Activated T-helper 2 cell treated with anti-CD3 and anti-CD28 coated beads, Interferon-gamma antibody, Interleukin-2, Interleukin-4, amounts not matched to agents 10 μg/mL and 5 μg/mL and 100 μg/mL, durations not matched to agents 14 hours and 24 hours and 36 hours (primary cell): ENCODE results near the gene TAS1R2. TPM values are rescaled to one million over a fixed set of nuclear protein-coding genes. Genes with fewer than 3 reads are reported as not detected.

Experiments
- DNase-seq: peaks from one replicate; pipeline ENCODE4 v3.0.0; 2021; ENCODE audit warnings: low spot score
- H3K27ac Mint-ChIP-seq: one replicate; pipeline ENCODE4 v1.8.0; 2021; ENCODE audit warnings: mixed read lengths
- H3K27me3 Mint-ChIP-seq: one replicate; pipeline ENCODE4 v1.8.0; 2021; ENCODE audit warnings: low read depth, mixed read lengths
- H3K36me3 Mint-ChIP-seq: one replicate; pipeline ENCODE4 v1.8.0; 2021; ENCODE audit warnings: low read depth, mixed read lengths
- H3K4me1 Mint-ChIP-seq: one replicate; pipeline ENCODE4 v1.8.0; 2021; ENCODE audit warnings: low read depth, mixed read lengths
- H3K4me3 Mint-ChIP-seq: one replicate; pipeline ENCODE4 v1.8.0; 2021; ENCODE audit warnings: low read depth, mild to moderate bottlenecking, moderate library complexity, mixed read lengths
- H3K9me3 Mint-ChIP-seq: one replicate; pipeline ENCODE4 v1.8.0; 2021; ENCODE audit warnings: mixed read lengths
- intact Hi-C: fragments of 100-400 bp; cut with micrococcal nuclease; formaldehyde crosslinking; loops from one replicate; pipeline ENCODE4 v1.15.1; 2023
- total RNA-seq: library from RNA; stranded (reverse); gene quantifications from 2 replicates; pipeline ENCODE4 v1.2.3, GENCODE V29; 2022

TAS1R2 gene
- total RNA-seq, 1 donor from 2014 or later, result not detected

DNA sequence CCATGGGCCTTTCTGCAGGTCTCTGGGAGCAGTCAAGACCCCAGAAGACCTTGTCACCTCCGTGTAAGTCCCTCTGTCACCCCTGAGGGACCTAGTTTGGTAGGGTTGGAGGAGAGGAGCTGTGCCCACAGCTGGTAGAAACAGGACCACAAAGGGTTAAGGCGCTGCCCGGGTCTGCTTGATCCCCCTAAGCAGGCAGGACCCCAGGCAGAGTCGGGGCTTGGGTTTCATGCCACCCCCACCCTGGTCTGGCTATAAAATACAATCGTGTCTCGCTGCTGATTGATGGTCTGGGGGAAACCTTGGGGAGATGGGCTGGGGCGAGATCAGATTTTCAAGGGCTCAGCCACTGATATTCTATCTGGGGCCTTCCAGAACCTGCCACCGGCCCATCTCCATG, 50.9 kb downstream of the TAS1R2 start:
- Mint-ChIP-seq H3K9me3 (no peaks in the 10 kb centered on the region), H3K4me1 (no peaks in the 10 kb centered on the region), H3K27ac (no peak overlapping the region), H3K4me3 (no peak overlapping the region), H3K27me3 (peaks cover 19% of the 10 kb centered on the region), H3K36me3 (no peaks in the 10 kb centered on the region)
- no peak for DNase-seq
- intact Hi-C loops, result no loop called here

DNA sequence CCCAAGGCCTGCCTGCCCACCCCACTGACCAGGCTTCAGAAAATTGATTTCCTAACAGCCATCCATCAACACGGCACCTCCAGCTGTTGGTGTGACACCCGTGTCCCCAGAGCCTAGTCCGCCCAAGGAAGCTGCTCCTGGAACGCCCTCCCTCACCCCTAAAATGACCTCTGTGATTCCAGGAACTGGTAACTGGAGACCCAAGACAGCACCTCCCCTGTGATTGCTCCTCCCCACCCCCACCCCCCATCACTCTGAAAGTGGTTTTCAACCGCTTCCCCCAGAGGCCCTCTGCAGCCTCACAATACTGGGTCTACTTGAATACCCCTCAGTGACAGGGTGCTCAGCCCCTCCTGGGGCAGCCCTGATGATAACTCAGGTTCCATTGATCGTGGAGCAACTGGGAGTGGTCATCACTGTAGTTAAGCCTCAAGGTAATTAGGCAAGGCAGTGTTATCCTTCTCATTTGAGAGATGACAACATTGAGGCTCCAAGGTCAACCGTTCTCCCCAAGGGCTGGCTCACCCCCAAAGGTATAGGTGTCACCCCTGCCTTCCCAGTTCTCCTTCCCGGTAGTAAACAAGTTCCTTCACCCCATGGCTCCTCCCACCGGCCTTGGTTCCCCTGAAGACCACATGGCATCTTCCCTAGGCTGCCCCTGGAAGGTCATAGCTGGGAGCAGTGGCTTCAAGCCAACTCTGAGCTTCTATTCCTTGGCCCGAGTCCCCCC, 52.0 kb downstream of the TAS1R2 start:
- intact Hi-C loops, result no loop called here
- no peak overlapping the region for H3K27ac Mint-ChIP-seq
- H3K27me3 Mint-ChIP-seq, result peaks cover 17% of the 10 kb centered on the region
- no peak overlapping the region for H3K4me3 Mint-ChIP-seq
- no peaks in the 10 kb centered on the region for H3K36me3 Mint-ChIP-seq
- H3K4me1 Mint-ChIP-seq, result no peaks in the 10 kb centered on the region
- DNase-seq, result no peak
- no peaks in the 10 kb centered on the region for H3K9me3 Mint-ChIP-seq

GRCh38 chr1:18805925-18806849, 53.3 kb downstream of the TAS1R2 start:
- no peak for DNase-seq
- H3K9me3 Mint-ChIP-seq, result no peaks in the 10 kb centered on the region
- intact Hi-C loops, result no loop called here
- peaks cover 6% of the 10 kb centered on the region for H3K27me3 Mint-ChIP-seq
- H3K36me3 Mint-ChIP-seq, result no peaks in the 10 kb centered on the region
- H3K4me3 Mint-ChIP-seq, result no peak overlapping the region
- H3K27ac Mint-ChIP-seq, result no peak overlapping the region
- no peaks in the 10 kb centered on the region for H3K4me1 Mint-ChIP-seq

- no peak overlapping the region for H3K27ac Mint-ChIP-seq
- no peaks in the 10 kb centered on the region for H3K9me3 Mint-ChIP-seq
- H3K4me3 Mint-ChIP-seq, result no peak overlapping the region
- DNase-seq, result no peak
- intact Hi-C loops, result no loop called here
- no peaks in the 10 kb centered on the region for H3K36me3 Mint-ChIP-seq
- H3K4me1 Mint-ChIP-seq, result no peaks in the 10 kb centered on the region
- peaks cover 3% of the 10 kb centered on the region for H3K27me3 Mint-ChIP-seq
These were observed 54.1 kb downstream of the TAS1R2 start for GRCh38 chr1:18805150-18805879.

GRCh38 chr1:18803851-18804250, 55.6 kb downstream of the TAS1R2 start:
- intact Hi-C loops, result no loop called here
- DNase-seq, result no peak
- H3K27ac Mint-ChIP-seq, result no peak overlapping the region
- no peaks in the 10 kb centered on the region for H3K36me3 Mint-ChIP-seq
- H3K4me1 Mint-ChIP-seq, result no peaks in the 10 kb centered on the region
- peaks cover 3% of the 10 kb centered on the region for H3K27me3 Mint-ChIP-seq
- no peak overlapping the region for H3K4me3 Mint-ChIP-seq
- H3K9me3 Mint-ChIP-seq, result no peaks in the 10 kb centered on the region

GRCh38 chr1:18803151-18803791, 56.2 kb downstream of the TAS1R2 start:
- Mint-ChIP-seq H3K27ac (no peak overlapping the region), H3K36me3 (no peaks in the 10 kb centered on the region), H3K4me3 (no peak overlapping the region), H3K27me3 (peaks cover 3% of the 10 kb centered on the region), H3K4me1 (no peaks in the 10 kb centered on the region), H3K9me3 (no peaks in the 10 kb centered on the region)
- no peak for DNase-seq
- intact Hi-C loops, result no loop called here

- Mint-ChIP-seq H3K27ac (no peak overlapping the region), H3K9me3 (no peaks in the 10 kb centered on the region), H3K4me3 (no peak overlapping the region), H3K4me1 (no peaks in the 10 kb centered on the region), H3K27me3 (no peaks in the 10 kb centered on the region), H3K36me3 (no peaks in the 10 kb centered on the region)
- intact Hi-C loops, result no loop called here
- DNase-seq, result no peak
These were observed 57.2 kb downstream of the TAS1R2 start for GRCh38 chr1:18802231-18802630.

DNA sequence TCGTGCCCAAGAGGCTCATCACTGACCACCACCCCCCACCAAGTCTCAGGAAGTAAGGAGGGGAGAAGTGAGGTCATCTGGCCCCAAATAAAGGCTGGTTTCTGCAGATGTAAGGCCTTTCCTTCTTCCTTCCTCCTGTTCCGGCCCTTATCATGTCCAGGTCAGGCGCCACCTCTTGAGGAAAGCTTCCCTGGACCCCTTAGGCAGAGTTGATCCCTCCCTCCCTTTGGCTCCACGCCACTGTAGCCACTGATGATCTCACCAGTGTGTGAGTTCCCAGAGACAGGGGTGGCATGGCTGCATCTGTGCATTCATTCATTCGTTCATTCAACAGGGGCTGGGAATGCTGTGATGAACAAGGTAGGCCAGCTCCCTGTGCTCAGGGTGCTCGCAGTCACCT, 59.2 kb downstream of the TAS1R2 start:
- intact Hi-C loops, result no loop called here
- Mint-ChIP-seq H3K36me3 (no peaks in the 10 kb centered on the region), H3K27me3 (no peaks in the 10 kb centered on the region), H3K9me3 (no peaks in the 10 kb centered on the region), H3K27ac (no peak overlapping the region), H3K4me3 (no peak overlapping the region), H3K4me1 (no peaks in the 10 kb centered on the region)
- no peak for DNase-seq

DNA sequence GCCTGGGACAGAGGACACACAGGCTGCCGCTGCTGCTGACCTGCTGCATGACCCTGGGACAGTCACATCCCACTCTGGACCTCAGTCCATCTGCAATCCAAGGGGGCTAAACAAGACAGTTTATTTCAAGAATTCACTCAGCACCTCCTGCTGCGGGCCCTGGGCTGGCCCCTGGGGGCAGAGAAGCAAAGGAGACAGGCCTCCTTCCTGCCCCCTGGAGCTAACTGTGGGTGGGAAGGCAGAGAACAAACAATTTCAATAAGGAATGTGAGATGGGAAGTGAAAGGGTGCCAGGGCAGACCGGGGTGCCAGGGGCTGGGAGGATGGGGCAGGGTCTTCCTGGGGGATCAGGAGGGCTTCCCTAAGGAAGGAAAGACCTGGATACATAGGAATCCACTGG, 60.0 kb downstream of the TAS1R2 start:
- no peak overlapping the region for H3K27ac Mint-ChIP-seq
- intact Hi-C loops, result no loop called here
- no peaks in the 10 kb centered on the region for H3K9me3 Mint-ChIP-seq
- no peaks in the 10 kb centered on the region for H3K27me3 Mint-ChIP-seq
- no peaks in the 10 kb centered on the region for H3K4me1 Mint-ChIP-seq
- H3K4me3 Mint-ChIP-seq, result no peak overlapping the region
- DNase-seq, result no peak
- H3K36me3 Mint-ChIP-seq, result no peaks in the 10 kb centered on the region

- no peak overlapping the region for H3K27ac Mint-ChIP-seq
These were observed 60.5 kb downstream of the TAS1R2 start for GRCh38 chr1:18798946-18799345.

DNA sequence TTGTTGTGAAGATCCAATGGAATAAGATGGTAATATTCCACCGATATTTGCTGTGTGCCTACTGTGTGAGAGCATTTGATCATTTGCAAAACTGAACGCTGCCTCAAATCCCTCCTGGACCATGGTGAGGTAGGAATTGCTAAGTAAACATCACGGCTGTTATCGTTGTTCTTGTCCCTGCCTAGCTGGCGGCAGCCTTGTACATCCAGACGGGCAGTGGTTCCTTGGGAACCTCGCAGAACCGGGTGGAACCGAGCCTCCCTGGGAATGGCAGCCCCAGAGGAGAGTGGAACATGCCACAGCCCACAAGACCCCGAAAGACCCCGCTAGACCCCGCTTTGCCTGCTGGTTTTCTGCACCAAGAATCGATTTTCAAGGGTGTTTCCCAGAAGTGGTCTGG, 60.9 kb downstream of the TAS1R2 start:
- no peak for DNase-seq
- Mint-ChIP-seq H3K27me3 (no peaks in the 10 kb centered on the region), H3K9me3 (no peaks in the 10 kb centered on the region), H3K4me1 (no peaks in the 10 kb centered on the region), H3K36me3 (no peaks in the 10 kb centered on the region), H3K4me3 (no peak overlapping the region), H3K27ac (no peak overlapping the region)
- intact Hi-C loops, result no loop called here

More at GRCh38 chr1:18798946-18799345, 60.5 kb downstream of the TAS1R2 start:
- DNase-seq, result no peak
- intact Hi-C loops, result no loop called here
- no peaks in the 10 kb centered on the region for H3K9me3 Mint-ChIP-seq
- no peak overlapping the region for H3K4me3 Mint-ChIP-seq
- H3K27me3 Mint-ChIP-seq, result no peaks in the 10 kb centered on the region
- H3K4me1 Mint-ChIP-seq, result no peaks in the 10 kb centered on the region
- no peaks in the 10 kb centered on the region for H3K36me3 Mint-ChIP-seq

DNA sequence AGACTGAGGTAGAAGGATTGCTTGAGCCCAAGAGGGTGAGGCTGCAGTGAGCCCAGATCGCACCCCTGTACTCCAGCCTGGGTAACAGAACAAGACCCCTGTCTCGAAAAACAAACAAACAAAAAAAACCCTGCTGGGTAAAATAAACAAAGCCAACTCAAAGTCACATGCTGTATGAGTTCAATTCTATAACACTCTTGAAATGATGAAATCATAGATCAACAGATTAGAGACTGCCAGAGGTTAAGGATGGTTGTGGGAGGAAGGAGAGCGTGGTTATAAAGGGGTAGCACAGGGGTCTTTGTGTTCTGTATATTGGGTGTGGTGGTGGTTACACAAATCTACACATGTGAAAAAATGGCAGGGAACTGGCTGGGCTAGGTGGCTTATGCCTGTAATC, 62.5 kb downstream of the TAS1R2 start:
- no peak overlapping the region for H3K27ac Mint-ChIP-seq
- no peak for DNase-seq
- H3K4me3 Mint-ChIP-seq, result no peak overlapping the region
- no peaks in the 10 kb centered on the region for H3K4me1 Mint-ChIP-seq
- no peaks in the 10 kb centered on the region for H3K27me3 Mint-ChIP-seq
- H3K9me3 Mint-ChIP-seq, result no peaks in the 10 kb centered on the region
- no peaks in the 10 kb centered on the region for H3K36me3 Mint-ChIP-seq
- intact Hi-C loops, result no loop called here
